WERI-Rb-1 (cell line): ENCODE data around the gene VSTM2L.
"Not testable (repeated sequence)": the region's sequence is repeated elsewhere in the genome, so short reads cannot be mapped to it uniquely, and the experiment has no call there.

Source experiments
- DNase-seq: peaks from one replicate; pipeline ENCODE4 v3.0.0-alpha.2; 2020
- H3K27ac ChIP-seq: fragments of 250-450 bp; sonication (Bioruptor Pico); 2 replicates; pipeline ENCODE4 v1.5.1; 2020; ENCODE audit warnings: mild to moderate bottlenecking, moderate library complexity
- H3K27me3 ChIP-seq: fragments of 250-450 bp; sonication (Bioruptor Pico); 2 replicates; pipeline ENCODE4 v1.5.1; 2021; ENCODE audit warnings: mild to moderate bottlenecking, low read depth, moderate library complexity; ENCODE audit not compliant: insufficient read depth, severe bottlenecking
- H3K36me3 ChIP-seq: fragments of 250-450 bp; sonication (Bioruptor Pico); 2 replicates; pipeline ENCODE4 v1.5.1; 2020; ENCODE audit warnings: mild to moderate bottlenecking, moderate library complexity
- H3K4me3 ChIP-seq: 2 replicates; pipeline ENCODE4 v1.5.1; 2011; ENCODE audit warnings: low read depth, mild to moderate bottlenecking, control low read depth, low read length
- H3K9me3 ChIP-seq: fragments of 250-450 bp; sonication (Bioruptor Pico); 2 replicates; pipeline ENCODE4 v1.5.1; 2021; ENCODE audit warnings: mild to moderate bottlenecking, moderate library complexity; ENCODE audit not compliant: severe bottlenecking
- TF ChIP-seq, protein P1 (sequence below): IDR thresholded peaks from 2 replicates; pipeline ENCODE4 v1.5.1; 2011; ENCODE audit warnings: low read depth, mild to moderate bottlenecking, control low read depth, inconsistent platforms, low read length

VSTM2L gene

DNA sequence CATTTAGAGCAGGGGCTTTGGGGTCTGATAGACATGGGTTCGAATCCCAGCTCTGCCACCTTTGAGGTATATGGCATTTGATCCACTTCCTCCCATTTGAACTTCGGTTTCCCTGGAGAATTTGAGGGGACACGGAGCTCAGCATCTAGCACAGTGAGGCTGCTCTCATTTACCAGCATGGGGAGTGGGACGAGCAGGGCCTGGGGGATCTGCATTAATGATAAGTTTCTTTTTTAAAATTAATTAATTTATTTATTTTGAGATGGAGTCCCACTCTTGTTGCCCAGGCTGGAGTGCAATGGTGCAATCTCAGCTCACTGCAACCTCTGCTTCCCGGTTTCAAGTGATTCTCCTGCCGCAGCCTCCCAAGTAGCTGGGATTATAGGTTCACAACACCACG lies 52.6 kb downstream of the VSTM2L start:
- Histone ChIP-seq H3K36me3 (no peaks in the 10 kb centered on the region), H3K4me3 (no peak overlapping the region), H3K27me3 (no peaks in the 10 kb centered on the region), H3K27ac (peak overlapping the region; percentile 70), H3K9me3 (peaks cover 8% of the 10 kb centered on the region)
- no peak for DNase-seq
- TF ChIP-seq, protein P1, sequence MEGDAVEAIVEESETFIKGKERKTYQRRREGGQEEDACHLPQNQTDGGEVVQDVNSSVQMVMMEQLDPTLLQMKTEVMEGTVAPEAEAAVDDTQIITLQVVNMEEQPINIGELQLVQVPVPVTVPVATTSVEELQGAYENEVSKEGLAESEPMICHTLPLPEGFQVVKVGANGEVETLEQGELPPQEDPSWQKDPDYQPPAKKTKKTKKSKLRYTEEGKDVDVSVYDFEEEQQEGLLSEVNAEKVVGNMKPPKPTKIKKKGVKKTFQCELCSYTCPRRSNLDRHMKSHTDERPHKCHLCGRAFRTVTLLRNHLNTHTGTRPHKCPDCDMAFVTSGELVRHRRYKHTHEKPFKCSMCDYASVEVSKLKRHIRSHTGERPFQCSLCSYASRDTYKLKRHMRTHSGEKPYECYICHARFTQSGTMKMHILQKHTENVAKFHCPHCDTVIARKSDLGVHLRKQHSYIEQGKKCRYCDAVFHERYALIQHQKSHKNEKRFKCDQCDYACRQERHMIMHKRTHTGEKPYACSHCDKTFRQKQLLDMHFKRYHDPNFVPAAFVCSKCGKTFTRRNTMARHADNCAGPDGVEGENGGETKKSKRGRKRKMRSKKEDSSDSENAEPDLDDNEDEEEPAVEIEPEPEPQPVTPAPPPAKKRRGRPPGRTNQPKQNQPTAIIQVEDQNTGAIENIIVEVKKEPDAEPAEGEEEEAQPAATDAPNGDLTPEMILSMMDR: no peak

DNA sequence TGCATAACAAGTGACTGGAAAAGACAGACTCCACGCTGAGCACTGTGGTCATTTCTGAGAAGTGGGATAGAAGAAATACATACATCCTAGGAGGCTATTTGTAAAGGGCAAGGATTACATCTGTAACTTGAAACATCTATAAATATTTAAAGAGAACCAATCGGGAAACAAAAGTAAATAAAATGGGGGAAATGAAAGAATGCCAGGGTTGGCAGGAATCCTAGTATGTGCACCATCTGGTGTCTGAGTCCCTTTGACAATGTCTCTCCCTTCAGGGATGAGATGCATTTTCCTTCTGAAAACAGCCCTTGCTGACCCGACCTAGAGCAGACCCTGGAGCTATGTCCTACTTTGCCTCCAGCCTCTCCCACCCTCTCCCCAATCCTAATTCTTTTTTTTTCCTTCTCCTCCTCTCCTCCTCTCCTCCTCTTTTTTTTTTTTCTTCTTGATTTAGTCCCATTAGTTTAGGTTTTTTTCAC lies 53.2 kb downstream of the VSTM2L start:
- no peak for DNase-seq
- Histone ChIP-seq H3K36me3 (no peaks in the 10 kb centered on the region), H3K27ac (peak overlapping the region; percentile 70), H3K27me3 (no peaks in the 10 kb centered on the region), H3K4me3 (no peak overlapping the region), H3K9me3 (peaks cover 8% of the 10 kb centered on the region)
- TF ChIP-seq, protein P1: no peak

DNA sequence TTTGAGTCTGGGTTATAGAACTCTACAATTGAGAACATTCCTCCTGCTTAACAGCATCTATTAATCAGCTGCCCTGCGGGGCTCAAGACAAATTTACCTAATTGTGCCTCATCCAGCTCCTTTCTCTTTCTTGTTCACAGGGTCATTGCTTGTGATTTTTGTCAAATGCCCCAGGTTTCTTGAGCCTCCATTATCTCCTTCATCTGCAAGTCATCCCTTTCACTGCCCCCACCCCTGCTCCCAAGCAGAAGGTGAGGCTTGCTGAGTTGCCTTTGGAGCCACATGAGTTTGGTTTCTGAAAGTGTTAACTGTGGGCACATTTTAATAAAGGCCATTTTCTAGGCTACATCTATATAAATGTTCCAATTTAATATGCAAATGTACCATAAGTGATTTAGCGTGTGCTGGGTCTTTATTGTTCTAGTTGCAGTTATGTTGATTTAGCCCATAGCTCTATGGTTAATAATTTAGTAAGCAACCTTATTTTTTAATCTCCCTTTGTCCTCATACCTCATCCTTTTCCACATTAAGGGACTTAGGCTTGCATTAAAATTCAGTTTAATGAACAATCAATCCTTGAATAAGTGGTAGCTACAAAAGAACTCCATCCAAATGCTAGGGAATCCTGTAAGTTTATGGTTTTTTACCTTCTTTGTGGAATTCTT lies 56.1 kb downstream of the VSTM2L start:
- Histone ChIP-seq H3K27me3 (no peaks in the 10 kb centered on the region), H3K36me3 (no peaks in the 10 kb centered on the region)

DNA sequence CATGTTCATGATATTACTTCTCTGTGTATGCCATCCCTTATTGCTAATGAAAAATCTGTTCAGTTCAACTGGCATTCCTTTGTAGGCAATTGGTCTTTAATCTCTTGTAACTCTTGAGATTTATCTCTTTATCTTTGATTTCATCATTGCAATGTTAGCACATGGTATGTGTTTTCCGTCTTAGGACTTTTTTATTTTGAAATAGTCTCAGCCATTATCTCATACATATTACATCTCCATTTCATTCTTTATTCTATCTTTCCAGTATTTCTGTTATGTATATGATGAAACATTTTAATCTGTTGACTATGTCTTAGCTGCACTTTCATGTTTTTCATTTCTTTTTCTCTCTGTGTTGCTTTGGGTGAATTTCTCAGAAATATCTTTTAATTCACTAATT lies 58.1 kb downstream of the VSTM2L start:
- TF ChIP-seq, protein P1: no peak
- peaks cover 8% of the 10 kb centered on the region for H3K9me3 ChIP-seq
- no peaks in the 10 kb centered on the region for H3K36me3 ChIP-seq
- H3K27me3 ChIP-seq: no peaks in the 10 kb centered on the region
- DNase-seq: no peak
- H3K27ac ChIP-seq: no peak overlapping the region
- no peak overlapping the region for H3K4me3 ChIP-seq

More for the DNA sequence above, 56.1 kb downstream of the VSTM2L start:
- H3K9me3 ChIP-seq: peaks cover 8% of the 10 kb centered on the region
- TF ChIP-seq, protein P1: no peak
- no peak for DNase-seq
- H3K4me3 ChIP-seq: no peak overlapping the region
- H3K27ac ChIP-seq: no peak overlapping the region

DNA sequence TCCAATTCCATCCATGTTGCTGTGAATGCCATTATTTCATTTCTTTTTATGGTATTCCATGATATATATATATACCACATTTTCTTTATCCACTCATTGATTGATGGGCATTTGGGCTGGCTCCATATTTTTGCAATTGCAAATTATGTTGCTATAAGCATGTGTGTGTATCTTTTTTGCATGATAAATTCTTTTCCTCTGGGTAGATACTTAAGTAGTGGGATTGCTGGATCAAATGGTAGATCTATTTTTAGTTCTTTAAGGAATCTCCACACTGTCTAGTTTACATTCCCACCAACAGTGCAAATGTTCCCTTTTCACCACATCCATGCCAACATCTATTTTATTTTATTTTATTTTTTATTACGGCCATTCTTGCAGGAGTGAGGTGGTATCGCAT lies 60.6 kb downstream of the VSTM2L start:
- H3K4me3 ChIP-seq, H3K36me3 ChIP-seq, H3K27ac ChIP-seq, DNase-seq, H3K27me3 ChIP-seq: not testable (repeated sequence)
- H3K9me3 ChIP-seq: peaks cover 23% of the 10 kb centered on the region

DNA sequence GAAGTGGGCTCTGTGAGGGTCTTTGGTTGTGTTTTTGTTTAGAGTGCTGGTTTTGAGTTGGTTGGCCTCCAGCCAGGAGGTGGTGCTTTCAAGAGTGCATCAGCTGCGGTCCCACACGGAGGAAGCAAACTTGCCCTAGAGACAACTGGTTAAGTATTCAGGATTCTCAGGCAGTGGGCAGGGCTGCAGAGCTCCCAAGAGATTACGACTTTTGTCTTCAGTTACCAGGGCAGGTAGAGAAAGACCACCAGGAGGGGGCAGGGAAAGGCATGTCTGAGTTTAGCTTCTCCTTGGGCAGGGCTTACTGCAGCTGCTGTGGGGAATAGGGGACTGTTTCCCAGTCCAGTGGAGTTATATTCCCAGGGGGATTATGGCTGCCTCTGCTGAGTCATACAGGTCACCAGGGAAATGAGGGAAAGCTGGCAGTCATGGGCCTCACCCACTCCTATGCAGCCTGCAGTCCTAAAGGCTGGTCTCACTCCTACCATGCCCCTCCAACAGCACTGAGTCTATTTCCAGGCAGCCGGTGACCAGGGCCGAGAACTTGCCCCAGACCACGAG lies 66.0 kb downstream of the VSTM2L start:
- peak; percentile 48 for DNase-seq
- H3K9me3 ChIP-seq: peaks cover 17% of the 10 kb centered on the region
- H3K27me3 ChIP-seq: no peaks in the 10 kb centered on the region
- H3K36me3 ChIP-seq: no peaks in the 10 kb centered on the region
- peak overlapping the region; percentile 42 for H3K27ac ChIP-seq
- TF ChIP-seq, protein P1: no peak
- no peak overlapping the region for H3K4me3 ChIP-seq
